CD4-positive, alpha-beta memory T cell (primary cell): Measurements from ENCODE around the gene CFAP65. TPM values are rescaled to one million over a fixed set of nuclear protein-coding genes. Genes with fewer than 3 reads are reported as not detected.

Experiments used
- CTCF ChIA-PET: fragments of 350-600 bp; sonication (Branson Sonifier 250); formaldehyde crosslinking; loops from one replicate; lab custom pipeline; 2021; ENCODE audit warnings: inconsistent platforms; ENCODE audit not compliant: partially characterized antibody; lab: Charles Lee
- POLR2A ChIA-PET: fragments of 350-600 bp; sonication (Branson Sonifier 250); formaldehyde crosslinking; loops from one replicate; lab custom pipeline; 2021; ENCODE audit not compliant: partially characterized antibody; lab: Charles Lee
- DNase-seq, 5 donors: peaks; one replicate each; pipeline versions ENCODE4 v3.0.0 to v3.0.0-alpha.2; 2020 to 2022; ENCODE audit warnings: mixed read lengths in 1 of 5
- H3K27ac ChIP-seq: one replicate; pipeline ENCODE4 v1.7.0; 2013; ENCODE audit warnings: low read depth, low read length
- H3K27me3 ChIP-seq: 2 replicates; pipeline ENCODE4 v1.7.0; 2013; ENCODE audit warnings: mild to moderate bottlenecking, low read length, moderate library complexity; ENCODE audit not compliant: insufficient read depth
- H3K36me3 ChIP-seq: 2 replicates; pipeline ENCODE4 v1.7.0; 2013; ENCODE audit warnings: mild to moderate bottlenecking, low read length, moderate library complexity; ENCODE audit not compliant: insufficient read depth
- H3K4me1 ChIP-seq: 2 replicates; pipeline ENCODE4 v1.7.0; 2013; ENCODE audit warnings: mild to moderate bottlenecking, low read length, moderate library complexity; ENCODE audit not compliant: insufficient read depth
- H3K4me3 ChIP-seq, 2 donors: one replicate each; pipeline ENCODE4 v1.7.0; 2013; ENCODE audit warnings: low read length in 2 of 2, mild to moderate bottlenecking in 1 of 2
- H3K9me3 ChIP-seq, 2 donors: one replicate each; pipeline ENCODE4 v1.7.0; 2013; ENCODE audit warnings: low read length in 2 of 2, control low read depth in 1 of 2; ENCODE audit not compliant: control insufficient read depth in 1 of 2
- H3K27ac Mint-ChIP-seq, 7 donors: one replicate each; pipeline ENCODE4 v1.8.0; 2020 to 2021; ENCODE audit warnings: mixed read lengths in 7 of 7, mild to moderate bottlenecking in 6 of 7, inconsistent platforms in 3 of 7, moderate library complexity in 3 of 7
- H3K27me3 Mint-ChIP-seq, 2 donors: one replicate each; pipeline ENCODE4 v1.8.0; 2020 to 2021; ENCODE audit warnings: mixed read lengths in 2 of 2
- H3K36me3 Mint-ChIP-seq, 2 donors: one replicate each; pipeline ENCODE4 v1.8.0; 2020 to 2021; ENCODE audit warnings: mixed read lengths in 2 of 2, inconsistent platforms in 1 of 2, mild to moderate bottlenecking in 1 of 2
- H3K4me1 Mint-ChIP-seq, 4 donors: one replicate each; pipeline ENCODE4 v1.8.0; 2020 to 2021; ENCODE audit warnings: mixed read lengths in 4 of 4, mild to moderate bottlenecking in 1 of 4
- H3K4me3 Mint-ChIP-seq, 8 donors: one replicate each; pipeline ENCODE4 v1.8.0; 2020 to 2021; ENCODE audit warnings: mixed read lengths in 8 of 8, mild to moderate bottlenecking in 7 of 8, moderate library complexity in 6 of 8, inconsistent platforms in 3 of 8
- H3K9me3 Mint-ChIP-seq, 8 donors: one replicate each; pipeline ENCODE4 v1.8.0; 2020 to 2021; ENCODE audit warnings: mixed read lengths in 8 of 8, mild to moderate bottlenecking in 5 of 8, inconsistent platforms in 3 of 8, moderate library complexity in 1 of 8
- intact Hi-C: fragments of 100-400 bp; cut with micrococcal nuclease; formaldehyde crosslinking; loops from one replicate; pipeline ENCODE4 v1.15.1; 2023
- polyA plus RNA-seq, 2 donors: library from polyadenylated mRNA; unstranded; fragments of 300-500 nt; fragmentation: Illumina TruSeq; gene quantifications; one replicate each; pipeline ENCODE4 v1.2.3, GENCODE V29; 2021
- total RNA-seq, 2 experiments: library from RNA; stranded (reverse); gene quantifications; one replicate each; pipeline ENCODE4 v1.2.3, GENCODE V29; 2021

The CFAP65 gene
- total and polyA plus RNA-seq, 4 experiments from 2014 or later = not detected

DNA sequence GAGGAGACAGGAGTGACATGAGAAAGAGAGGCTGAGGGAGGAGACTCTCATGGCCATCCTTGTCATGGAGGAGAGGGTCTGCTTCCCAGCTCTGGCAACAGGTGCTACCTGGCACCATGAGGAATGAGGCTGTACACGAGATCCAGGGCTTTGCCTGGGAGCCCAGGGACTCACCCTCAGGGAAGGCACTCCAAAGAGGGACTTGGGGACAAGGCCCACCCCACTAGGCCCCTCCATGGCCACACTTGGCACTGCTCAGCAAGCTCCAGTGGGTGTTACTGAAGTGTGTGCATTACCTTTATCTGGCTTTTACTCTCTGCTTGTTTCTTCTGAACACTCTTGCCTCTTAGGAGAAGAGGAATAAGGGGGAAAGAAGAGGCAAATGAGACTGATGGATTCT lies 2.7 kb downstream of the CFAP65 start:
- CTCF ChIA-PET = interaction anchor here (1.1 to 2.9 kb wide), 2 partner anchors 9 to 18 kb away, joined by 3 to 13 read pairs; no protein-coding TSS in a partner anchor
- peaks cover 15% of the 10 kb centered on the region for H3K27me3 ChIP-seq
- peaks cover 0 to 2% (median 0%) of the 10 kb centered on the region in 8 donors for H3K9me3 Mint-ChIP-seq

DNA sequence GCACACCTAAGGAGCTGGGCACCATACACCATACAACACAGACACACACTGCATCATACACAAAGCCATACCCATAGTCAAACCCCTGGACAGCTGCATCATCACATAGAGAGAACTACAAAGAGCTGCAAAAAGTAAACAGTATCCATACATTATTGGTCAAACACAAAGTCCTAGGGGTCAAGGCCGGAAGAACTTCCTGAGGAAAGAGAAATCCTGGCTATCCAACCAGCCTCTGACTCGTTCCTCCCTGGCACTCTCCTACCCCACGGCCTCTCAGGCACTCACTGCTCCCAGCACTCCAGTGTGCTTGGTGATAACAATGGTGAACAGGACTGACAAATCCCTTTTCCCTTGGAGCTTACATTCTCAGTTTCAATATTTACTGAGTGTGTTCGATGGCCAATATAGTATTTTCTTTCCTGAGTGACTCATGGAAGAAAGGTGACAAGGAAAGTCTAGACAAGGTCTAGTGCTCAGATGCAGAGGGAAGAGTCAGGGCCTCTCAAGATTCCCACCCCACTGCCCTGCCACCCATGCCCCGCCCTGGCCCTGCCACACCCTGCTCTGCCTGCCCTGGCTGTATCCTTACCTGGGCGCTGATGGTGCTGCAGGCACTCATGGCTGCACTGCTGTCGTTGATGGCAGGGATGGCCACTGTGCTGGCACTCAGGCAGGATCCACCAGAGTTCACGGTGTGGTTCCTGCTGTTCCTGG lies 3.4 kb downstream of the CFAP65 start:
- Histone ChIP-seq H3K4me1 (peaks cover 9% of the 10 kb centered on the region), H3K4me3 (no peak overlapping the region), H3K36me3 (no peaks in the 10 kb centered on the region), H3K27ac (no peak overlapping the region), H3K27me3 (peaks cover 15% of the 10 kb centered on the region), H3K9me3 (no peaks in the 10 kb centered on the region)
- H3K36me3 Mint-ChIP-seq = no peaks in the 10 kb centered on the region
- H3K9me3 Mint-ChIP-seq = peaks cover 0 to 2% (median 0%) of the 10 kb centered on the region in 8 donors
- no peak for DNase-seq
- peaks cover 6 to 14% (median 8%) of the 10 kb centered on the region in 4 donors for H3K4me1 Mint-ChIP-seq
- no peak overlapping the region for H3K4me3 Mint-ChIP-seq
- CTCF ChIA-PET = interaction anchor here (1.1 to 2.9 kb wide), 2 partner anchors 8 to 18 kb away, joined by 3 to 13 read pairs; no protein-coding TSS in a partner anchor
- H3K27me3 Mint-ChIP-seq = peaks cover 46 to 56% of the 10 kb centered on the region in 2 donors
- intact Hi-C loops = no loop called here
- H3K27ac Mint-ChIP-seq = no peak overlapping the region
- POLR2A ChIA-PET = no interaction called here

More for the DNA sequence above, 2.7 kb downstream of the CFAP65 start:
- Mint-ChIP-seq H3K4me1 (peaks cover 6 to 14% (median 8%) of the 10 kb centered on the region in 4 donors), H3K27ac (no peak overlapping the region), H3K27me3 (peaks cover 44 to 57% of the 10 kb centered on the region in 2 donors), H3K36me3 (no peaks in the 10 kb centered on the region), H3K4me3 (no peak overlapping the region)
- no peaks in the 10 kb centered on the region for H3K36me3 ChIP-seq
- H3K4me3 ChIP-seq = no peak overlapping the region
- no peaks in the 10 kb centered on the region for H3K9me3 ChIP-seq
- POLR2A ChIA-PET = no interaction called here
- intact Hi-C loops = no loop called here
- no peak overlapping the region for H3K27ac ChIP-seq
- H3K4me1 ChIP-seq = peaks cover 9% of the 10 kb centered on the region
- DNase-seq = no peak

DNA sequence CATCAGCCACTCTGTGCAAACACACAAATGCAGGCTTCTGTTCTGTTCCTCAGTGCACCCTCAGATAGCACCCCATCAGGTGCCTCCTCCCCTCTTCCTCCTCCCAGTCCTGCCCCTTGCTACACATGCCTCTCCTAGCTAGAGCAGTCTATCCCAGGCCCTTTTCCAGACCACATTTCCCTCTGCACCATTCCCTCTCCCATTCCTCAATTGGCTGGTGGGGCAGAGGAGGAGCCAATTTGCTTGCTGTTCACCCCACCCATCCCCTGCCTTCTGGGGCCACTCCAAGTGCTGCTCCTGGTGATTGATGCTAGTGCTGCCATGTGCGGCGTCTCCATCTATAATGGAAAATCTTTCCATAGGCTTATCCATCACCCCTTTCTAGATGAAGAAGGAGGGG lies 5.4 kb downstream of the CFAP65 start:
- Histone ChIP-seq H3K27ac (no peak overlapping the region), H3K4me3 (no peak overlapping the region), H3K36me3 (no peaks in the 10 kb centered on the region), H3K4me1 (peaks cover 2% of the 10 kb centered on the region), H3K9me3 (no peaks in the 10 kb centered on the region), H3K27me3 (peaks cover 6% of the 10 kb centered on the region)
- intact Hi-C loops = no loop called here
- Mint-ChIP-seq H3K9me3 (no peaks in the 10 kb centered on the region), H3K27me3 (peaks cover 37 to 42% of the 10 kb centered on the region in 2 donors), H3K4me1 (peaks cover 0 to 2% (median under 1%) of the 10 kb centered on the region in 4 donors), H3K36me3 (no peaks in the 10 kb centered on the region), H3K4me3 (no peak overlapping the region), H3K27ac (no peak overlapping the region)
- POLR2A ChIA-PET = no interaction called here
- CTCF ChIA-PET = interaction anchor here (0.7 to 1.1 kb wide), 2 partner anchors 9 to 12 kb away, joined by 3 read pairs; no protein-coding TSS in a partner anchor
- no peak for DNase-seq

DNA sequence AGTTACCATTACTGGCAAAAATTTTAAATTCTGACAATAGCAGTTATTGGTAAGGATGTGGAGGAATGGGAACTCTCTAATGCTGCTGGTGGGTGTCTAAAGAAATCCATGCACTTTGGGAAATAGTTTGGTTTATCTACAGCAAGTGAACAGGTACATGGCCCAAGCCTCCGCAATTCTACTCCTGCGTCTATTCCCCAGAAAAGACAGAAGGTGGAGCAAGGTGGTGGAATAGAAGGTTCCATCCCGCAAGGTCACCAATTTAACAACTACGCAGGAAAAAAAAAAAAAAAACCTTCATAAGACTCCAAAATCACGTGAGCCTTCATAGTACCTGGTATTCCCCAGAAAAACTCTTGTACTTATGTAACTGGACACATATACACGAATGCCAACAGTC lies 6.5 kb downstream of the CFAP65 start:
- H3K9me3 ChIP-seq = no peaks in the 10 kb centered on the region
- no peaks in the 10 kb centered on the region for H3K36me3 ChIP-seq
- no peaks in the 10 kb centered on the region for H3K4me1 ChIP-seq
- POLR2A ChIA-PET = no interaction called here
- H3K27ac ChIP-seq = no peak overlapping the region
- H3K4me3 ChIP-seq = no peak overlapping the region
- no peak for DNase-seq
- H3K27me3 ChIP-seq = no peaks in the 10 kb centered on the region
- Mint-ChIP-seq H3K36me3 (no peaks in the 10 kb centered on the region), H3K27ac (no peak overlapping the region), H3K27me3 (peaks cover 39 to 40% of the 10 kb centered on the region in 2 donors), H3K4me1 (peaks cover 0 to 1% (median 0%) of the 10 kb centered on the region in 4 donors), H3K9me3 (no peaks in the 10 kb centered on the region), H3K4me3 (no peak overlapping the region)
- CTCF ChIA-PET = no interaction called here
- intact Hi-C loops = no loop called here

DNA sequence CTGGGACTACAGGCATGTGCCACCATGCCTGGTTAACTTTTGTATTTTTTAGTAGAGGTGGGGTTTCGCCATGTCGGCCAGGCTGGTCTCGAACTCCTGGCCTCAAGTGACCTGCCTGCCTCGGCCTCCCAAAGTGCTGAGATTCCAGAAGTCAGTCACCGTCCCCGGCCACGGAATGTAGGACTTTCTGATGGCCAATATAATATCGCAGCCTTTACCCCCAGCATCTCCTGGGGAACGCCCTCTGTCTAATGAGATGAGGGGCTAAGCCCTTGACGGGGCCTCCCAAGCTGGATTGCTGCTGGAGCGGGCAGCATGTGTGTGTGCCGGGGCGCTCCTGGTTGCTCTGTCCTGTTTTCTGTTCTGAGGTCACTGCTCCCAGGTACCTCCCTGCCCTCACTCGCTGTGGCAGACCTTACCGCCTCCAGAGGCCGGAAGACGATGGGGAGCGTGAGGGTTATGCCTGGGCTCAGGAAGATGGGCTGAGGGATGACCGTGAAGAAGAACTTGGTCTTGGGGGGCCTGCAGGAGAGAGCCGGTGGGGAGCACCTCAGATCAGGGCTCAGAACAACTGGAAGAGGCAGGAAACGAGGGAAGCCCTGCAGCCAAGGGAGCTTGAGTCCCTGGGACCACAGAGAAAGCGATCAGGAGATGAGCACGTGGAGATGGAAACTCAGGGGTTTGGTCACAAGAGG lies 9.1 kb downstream of the CFAP65 start:
- intact Hi-C loops = no loop called here
- CTCF ChIA-PET = interaction anchor here (0.6 to 3.4 kb wide), 3 partner anchors 21 to 123 kb away, joined by 3 to 62 read pairs (median 5); no protein-coding TSS in a partner anchor
- Mint-ChIP-seq H3K27ac (no peak overlapping the region), H3K27me3 (peaks cover 27 to 33% of the 10 kb centered on the region in 2 donors), H3K4me1 (peaks cover 0 to 1% (median 0%) of the 10 kb centered on the region in 4 donors), H3K4me3 (no peak overlapping the region), H3K9me3 (no peaks in the 10 kb centered on the region), H3K36me3 (no peaks in the 10 kb centered on the region)
- no peaks in the 10 kb centered on the region for H3K4me1 ChIP-seq
- H3K27me3 ChIP-seq = no peaks in the 10 kb centered on the region
- no peak for DNase-seq
- no peak overlapping the region for H3K27ac ChIP-seq
- no peak overlapping the region for H3K4me3 ChIP-seq
- POLR2A ChIA-PET = no interaction called here
- no peaks in the 10 kb centered on the region for H3K9me3 ChIP-seq
- H3K36me3 ChIP-seq = no peaks in the 10 kb centered on the region

DNA sequence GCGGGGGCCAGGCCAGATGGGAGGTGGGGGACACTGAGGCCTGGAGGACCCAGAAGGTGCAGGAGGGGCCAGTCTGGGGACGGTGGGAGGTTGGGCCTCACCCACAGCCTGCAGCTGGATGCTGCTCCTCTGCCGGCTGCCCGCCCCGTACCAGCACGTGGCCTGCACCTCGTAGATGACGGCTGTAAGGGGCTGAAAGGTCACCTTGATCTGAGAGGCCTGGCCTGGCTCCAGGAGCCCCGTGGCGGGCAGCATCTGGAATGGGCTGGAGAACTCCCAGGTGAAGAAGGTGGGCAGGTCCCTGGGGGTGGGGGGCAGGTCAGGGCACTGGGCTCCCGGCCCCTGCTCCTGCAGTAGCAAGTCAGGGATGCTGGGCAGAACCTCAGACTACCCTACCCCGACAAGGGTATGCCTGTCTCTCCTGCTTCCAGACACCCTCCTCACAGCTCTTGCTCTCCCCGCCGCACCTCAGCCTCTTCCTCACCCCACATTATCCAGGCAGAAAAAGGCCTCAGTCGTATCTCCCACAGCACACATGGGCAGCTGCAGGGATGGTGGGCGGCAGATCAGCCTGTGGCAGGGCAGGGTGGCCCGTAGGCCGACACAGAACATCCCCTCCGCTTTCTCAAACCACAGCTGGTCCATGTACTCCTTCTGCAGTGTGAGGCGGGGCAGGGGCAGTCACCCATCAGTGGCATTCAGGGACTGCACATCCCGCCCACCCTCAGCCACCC lies 10.1 kb downstream of the CFAP65 start:
- Histone ChIP-seq H3K4me3 (no peak overlapping the region), H3K27ac (no peak overlapping the region), H3K9me3 (no peaks in the 10 kb centered on the region), H3K4me1 (no peaks in the 10 kb centered on the region), H3K27me3 (no peaks in the 10 kb centered on the region), H3K36me3 (no peaks in the 10 kb centered on the region)
- POLR2A ChIA-PET = no interaction called here
- Mint-ChIP-seq H3K27me3 (peaks cover 22 to 30% of the 10 kb centered on the region in 2 donors), H3K4me1 (peaks cover 0 to 1% (median 0%) of the 10 kb centered on the region in 4 donors), H3K27ac (no peak overlapping the region), H3K9me3 (no peaks in the 10 kb centered on the region), H3K36me3 (no peaks in the 10 kb centered on the region), H3K4me3 (no peak overlapping the region)
- intact Hi-C loops = no loop called here
- no peak for DNase-seq
- CTCF ChIA-PET = interaction anchor here (1.0 to 4.6 kb wide), 9 partner anchors 10 to 268 kb away, joined by 3 to 62 read pairs (median 4); partner anchors contain the start of gene NHEJ1
